ENCODE data around the gene MACROD2. TPM values are rescaled to one million over a fixed set of nuclear protein-coding genes. Genes with fewer than 3 reads are reported as not detected.

MACROD2 gene
- total RNA-seq, 1 donor from 2014 or later = 4.2 TPM

- intact Hi-C loops (cut with DNase I) = no loop called here
- DNase-seq (no peak), ATAC-seq (ENCODE audit: poor library complexity) (no peak)
Measured at GRCh38 chr20:14622796-14623195, 627.5 kb downstream of the MACROD2 start.

- ATAC-seq (ENCODE audit: poor library complexity) (no peak), DNase-seq (no peak)
- intact Hi-C loops (cut with DNase I) = no loop called here
Measured at GRCh38 chr20:14631011-14631410, 635.7 kb downstream of the MACROD2 start.

GRCh38 chr20:14632906-14633305 is 637.6 kb downstream of the MACROD2 start:
- intact Hi-C loops (cut with DNase I) = no loop called here
- ATAC-seq (ENCODE audit: poor library complexity) = no peak
- no peak for DNase-seq

DNA sequence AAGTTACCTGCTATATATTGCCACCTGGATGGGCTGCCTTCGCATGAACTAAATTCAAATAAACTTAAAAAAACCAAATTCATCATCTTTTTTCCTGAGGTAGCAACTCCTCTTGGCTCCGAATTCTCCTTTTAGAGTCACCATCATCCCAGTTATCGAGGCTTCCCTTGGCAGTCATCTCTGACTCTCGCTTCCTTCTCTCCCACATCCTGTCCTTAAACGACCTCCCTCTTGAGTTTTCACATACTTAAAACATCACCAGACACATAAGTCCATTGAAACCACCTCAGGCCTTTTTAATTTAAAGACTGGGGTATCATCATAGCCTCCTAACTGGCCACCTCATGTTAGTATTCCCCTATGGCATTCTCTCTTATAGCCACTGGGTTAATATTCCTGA is 638.2 kb downstream of the MACROD2 start:
- no peak for DNase-seq
- ATAC-seq (ENCODE audit: poor library complexity) = no peak
- intact Hi-C loops (cut with DNase I) = no loop called here

GRCh38 chr20:14634665-14635064 is 639.3 kb downstream of the MACROD2 start:
- DNase-seq (no peak), ATAC-seq (ENCODE audit: poor library complexity) (no peak)
- intact Hi-C loops (cut with DNase I) = no loop called here

DNA sequence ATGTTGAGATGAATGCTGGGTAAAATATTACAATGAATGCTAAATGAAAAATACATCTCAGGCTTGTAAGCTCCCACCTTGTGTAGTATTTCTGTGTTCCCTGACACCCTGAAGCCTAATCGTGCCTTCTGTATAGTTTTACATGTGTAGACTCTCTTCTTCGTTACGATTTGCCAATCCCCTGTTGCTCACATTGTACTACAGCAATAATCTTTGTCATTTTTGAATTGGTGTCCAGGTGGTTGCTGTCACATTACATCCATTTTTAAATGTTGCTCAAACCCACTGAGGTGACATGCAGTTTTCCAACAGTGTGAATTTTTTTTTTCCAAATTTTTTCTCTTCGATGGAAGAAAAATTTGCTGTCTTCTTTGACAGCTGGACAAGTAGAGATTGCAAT is 642.1 kb downstream of the MACROD2 start:
- intact Hi-C loops (cut with DNase I) = no loop called here
- DNase-seq = no peak
- ATAC-seq (ENCODE audit: poor library complexity) = no peak

- intact Hi-C loops (cut with DNase I) = no loop called here
- DNase-seq = no peak
- ATAC-seq (ENCODE audit: poor library complexity) = no peak
Measured at GRCh38 chr20:14643146-14643545, 647.8 kb downstream of the MACROD2 start.

- no peak for ATAC-seq (ENCODE audit: poor library complexity)
- intact Hi-C loops (cut with DNase I) = no loop called here
- no peak for DNase-seq
Measured at GRCh38 chr20:14643556-14643955, 648.2 kb downstream of the MACROD2 start.

DNA sequence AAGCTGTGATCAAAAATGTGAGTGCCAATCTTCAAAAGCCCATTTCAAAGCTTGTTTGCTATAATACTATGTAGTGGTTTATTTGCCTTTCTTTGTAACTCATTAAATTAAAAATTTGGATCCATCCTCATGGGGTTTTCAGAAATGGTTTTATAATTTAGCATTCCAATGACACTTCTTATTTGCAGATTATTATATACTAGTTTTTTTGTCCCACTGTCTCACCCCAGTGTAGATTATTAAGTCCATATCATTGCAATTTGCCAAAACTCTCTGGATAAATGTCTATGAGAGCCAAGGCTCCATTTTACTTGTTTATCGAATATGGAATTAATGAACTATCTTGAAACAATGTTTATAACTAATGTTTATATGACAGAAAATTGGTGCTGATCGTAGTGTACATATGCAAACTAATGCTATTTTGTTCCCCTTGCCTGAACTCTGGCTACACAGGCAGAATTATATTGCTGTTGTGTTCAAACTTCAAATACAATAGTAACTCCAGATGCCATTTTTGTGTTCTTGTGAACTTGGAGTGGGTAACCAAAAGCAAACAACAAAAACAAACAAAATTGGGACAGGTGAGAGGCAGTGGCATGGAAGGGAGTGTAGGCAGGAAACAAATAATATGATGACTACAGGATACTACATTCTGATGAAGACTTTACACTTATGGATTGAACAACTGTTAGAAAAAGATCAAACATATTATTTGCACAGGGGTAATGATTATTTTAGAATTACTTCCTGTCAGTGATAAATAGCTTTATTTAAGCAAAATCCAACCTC is 649.2 kb downstream of the MACROD2 start:
- ATAC-seq (ENCODE audit: poor library complexity) (no peak), DNase-seq (no peak)
- intact Hi-C loops (cut with DNase I) = no loop called here

DNA sequence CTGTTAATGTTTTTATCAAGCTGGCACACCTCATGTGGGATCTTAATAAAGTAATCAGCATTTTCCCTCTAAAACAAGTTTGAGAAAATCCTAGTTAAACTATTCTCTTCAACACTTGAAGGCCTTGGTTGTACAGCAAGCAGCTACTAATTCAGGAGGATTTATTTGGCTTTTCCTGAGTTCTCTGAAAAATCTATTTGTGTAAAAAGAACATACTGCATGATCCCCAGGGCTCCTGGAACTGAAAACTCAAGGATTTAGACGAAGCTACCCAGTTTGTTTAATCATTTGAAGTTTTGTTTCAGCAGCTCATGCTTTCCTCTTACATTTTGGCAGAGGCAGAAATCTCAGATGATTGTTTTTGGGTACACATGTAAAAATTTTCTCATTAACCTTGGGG is 651.7 kb downstream of the MACROD2 start:
- intact Hi-C loops (cut with DNase I) = no loop called here
- DNase-seq (no peak), ATAC-seq (ENCODE audit: poor library complexity) (no peak)

GRCh38 chr20:14649662-14650061 is 654.3 kb downstream of the MACROD2 start:
- no peak for ATAC-seq (ENCODE audit: poor library complexity)
- intact Hi-C loops (cut with DNase I) = no loop called here
- DNase-seq = no peak

DNA sequence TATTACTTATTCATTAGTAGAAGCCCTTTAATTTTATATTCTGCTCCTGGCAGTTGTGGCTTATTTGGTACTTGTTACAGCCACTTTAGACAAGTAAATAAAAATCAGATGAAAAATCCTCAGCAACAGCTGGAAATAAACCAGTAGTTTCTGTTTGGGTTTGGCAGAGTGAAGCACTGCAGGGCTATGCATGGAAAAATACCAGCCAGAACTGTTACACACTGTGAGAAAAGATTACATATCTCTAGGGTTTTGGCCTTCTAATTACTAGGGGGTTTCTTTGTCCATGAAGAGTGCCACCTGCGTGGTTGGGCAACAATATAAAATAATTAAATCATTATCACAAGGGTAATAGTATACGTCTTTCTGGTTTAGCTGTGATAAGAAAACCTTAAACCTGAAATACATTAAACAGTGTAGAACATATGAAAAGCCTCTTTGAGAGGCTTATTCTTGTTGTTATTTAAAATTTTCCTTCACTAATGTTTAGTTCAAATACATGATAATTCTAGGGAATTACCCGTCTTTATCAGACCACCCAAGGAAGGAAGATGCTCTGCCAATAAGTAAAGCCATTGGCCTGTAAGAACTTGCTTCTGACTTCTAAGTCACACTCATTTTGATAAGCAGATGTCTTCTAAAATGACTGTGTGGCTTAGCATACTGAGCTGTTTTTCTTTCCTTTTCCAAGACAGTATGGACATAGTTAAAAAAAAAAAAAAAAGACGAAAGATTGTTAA is 662.1 kb downstream of the MACROD2 start:
- ATAC-seq (ENCODE audit: poor library complexity) = no peak
- intact Hi-C loops (cut with DNase I) = no loop called here
- DNase-seq = no peak

- DNase-seq (no peak), ATAC-seq (ENCODE audit: poor library complexity) (no peak)
- intact Hi-C loops (cut with DNase I) = no loop called here
Measured at GRCh38 chr20:14664101-14664500, 668.8 kb downstream of the MACROD2 start.

DNA sequence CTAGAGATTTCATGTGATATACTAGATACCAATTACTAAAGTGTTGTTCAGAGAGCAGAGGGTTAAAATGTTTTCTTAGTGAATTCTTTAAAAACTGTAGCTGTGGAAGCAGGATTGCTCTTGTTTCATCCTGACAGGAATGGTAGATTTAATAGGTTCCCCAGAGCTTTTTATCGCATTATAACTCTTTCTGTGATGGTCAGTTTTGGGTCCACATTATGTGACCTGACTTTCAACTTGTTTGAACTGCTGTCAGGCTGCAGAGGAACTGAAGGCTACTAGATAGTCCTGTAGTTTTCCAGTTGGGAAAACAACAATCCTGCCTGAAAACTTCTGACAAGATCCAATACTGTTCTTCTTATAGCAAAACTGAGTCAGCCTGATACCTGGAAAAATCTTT is 671.4 kb downstream of the MACROD2 start:
- DNase-seq = no peak
- ATAC-seq (ENCODE audit: poor library complexity) = no peak
- intact Hi-C loops (cut with DNase I) = no loop called here

- ATAC-seq (ENCODE audit: poor library complexity) (no peak), DNase-seq (no peak)
- intact Hi-C loops (cut with DNase I) = no loop called here
Measured at GRCh38 chr20:14667226-14667625, 671.9 kb downstream of the MACROD2 start.

DNA sequence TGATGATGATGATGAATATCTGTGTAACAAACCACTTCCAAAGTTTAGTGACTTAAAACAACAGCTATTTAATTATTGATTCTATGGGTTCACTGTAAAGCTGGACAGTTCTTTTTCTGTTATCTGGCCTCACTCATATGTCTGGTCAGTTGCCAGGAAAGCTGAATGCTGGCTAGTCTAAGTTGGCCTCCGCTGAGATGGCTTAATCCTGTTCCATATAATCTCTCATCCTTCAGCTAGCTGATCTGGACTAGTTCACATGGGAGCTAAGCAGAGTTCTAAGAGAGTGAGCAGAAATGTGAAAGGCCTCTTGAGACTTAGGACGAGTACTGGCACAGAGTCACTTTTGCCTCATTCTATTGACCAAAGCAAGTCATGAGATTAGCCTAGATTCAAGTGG is 676.8 kb downstream of the MACROD2 start:
- DNase-seq (no peak), ATAC-seq (ENCODE audit: poor library complexity) (no peak)
- intact Hi-C loops (cut with DNase I) = no loop called here

GRCh38 chr20:14673164-14673563 is 677.8 kb downstream of the MACROD2 start:
- intact Hi-C loops (cut with DNase I) = no loop called here
- DNase-seq = no peak
- no peak for ATAC-seq (ENCODE audit: poor library complexity)

- ATAC-seq (ENCODE audit: poor library complexity) (no peak), DNase-seq (no peak)
- intact Hi-C loops (cut with DNase I) = no loop called here
Measured at GRCh38 chr20:14677455-14677854, 682.1 kb downstream of the MACROD2 start.

DNA sequence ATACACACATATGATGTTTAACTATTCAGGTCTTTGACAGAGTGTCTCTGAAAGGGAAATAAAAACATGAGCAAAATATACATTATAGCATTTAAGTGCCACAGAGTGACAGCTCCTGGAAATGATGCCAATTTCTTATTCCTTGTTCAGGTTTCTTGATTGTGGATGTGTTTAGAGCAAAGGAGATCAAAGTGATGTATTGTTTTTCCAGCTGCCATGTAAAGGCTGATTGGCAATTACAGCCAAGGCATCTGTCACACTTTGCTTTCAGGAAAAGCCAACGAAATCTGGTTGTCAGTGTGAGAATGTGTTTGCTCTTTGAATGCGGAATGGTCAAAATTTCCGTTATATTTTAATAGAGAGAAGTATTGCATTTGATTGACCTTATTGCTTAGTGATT is 689.9 kb downstream of the MACROD2 start:
- intact Hi-C loops (cut with DNase I) = no loop called here
- ATAC-seq (ENCODE audit: poor library complexity) = no peak
- no peak for DNase-seq

DNA sequence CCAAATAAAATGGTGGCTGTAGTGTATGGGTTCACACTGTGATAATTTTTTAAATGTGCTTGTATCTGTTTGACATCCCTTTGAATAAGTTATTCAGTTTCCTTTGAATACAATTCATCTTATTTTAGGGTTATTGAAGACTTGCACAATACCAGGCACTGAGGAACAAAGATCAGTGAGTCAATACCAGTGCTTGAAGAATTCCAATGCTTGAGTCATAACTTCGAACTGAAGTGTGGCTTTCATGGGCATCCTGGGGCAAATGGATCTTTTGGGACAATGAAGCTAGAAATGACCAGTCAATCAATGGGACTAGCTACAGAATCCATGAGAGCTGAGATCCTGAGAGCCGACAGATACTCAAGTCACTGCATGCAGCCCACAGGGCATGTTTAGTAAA is 692.0 kb downstream of the MACROD2 start:
- no peak for DNase-seq
- no peak for ATAC-seq (ENCODE audit: poor library complexity)
- intact Hi-C loops (cut with DNase I) = no loop called here
